ENCODE measurements around the gene EVC2. TPM values are rescaled to one million over a fixed set of nuclear protein-coding genes. Genes with fewer than 3 reads are reported as not detected.

The EVC2 gene
- total RNA-seq, 1 experiment from 2014 or later, result 2.6 TPM

Other genes with a start within 250 kb of the EVC2 start
- 13.8 and 13.9 TPM in 2 replicates for gene EVC, start 2.6 kb upstream of the EVC2 start, total RNA-seq (2014; rRNA removed; shearing (Covaris generic))
- gene CRMP1, start 184.5 kb upstream of the EVC2 start, total RNA-seq (2014; rRNA removed; shearing (Covaris generic)), result under 0.01 TPM in 1 of 2 replicates, not detected in the other

Measured in RPMI7951 (cell line).